HG03469 (cell line): ENCODE measurements around the gene TRIM46.
A peak's percentile ranks its signal among the peaks of the same experiment; 100 is the strongest.

Experiments
- ATAC-seq: cut with Tn5 transposase; IDR thresholded peaks from one replicate; pipeline ENCODE4 v1.9.1; 2021; ENCODE audit warnings: mild to moderate bottlenecking, moderate library complexity, moderate number of reproducible peaks; ENCODE audit not compliant: unreplicated experiment

Gene TRIM46

DNA sequence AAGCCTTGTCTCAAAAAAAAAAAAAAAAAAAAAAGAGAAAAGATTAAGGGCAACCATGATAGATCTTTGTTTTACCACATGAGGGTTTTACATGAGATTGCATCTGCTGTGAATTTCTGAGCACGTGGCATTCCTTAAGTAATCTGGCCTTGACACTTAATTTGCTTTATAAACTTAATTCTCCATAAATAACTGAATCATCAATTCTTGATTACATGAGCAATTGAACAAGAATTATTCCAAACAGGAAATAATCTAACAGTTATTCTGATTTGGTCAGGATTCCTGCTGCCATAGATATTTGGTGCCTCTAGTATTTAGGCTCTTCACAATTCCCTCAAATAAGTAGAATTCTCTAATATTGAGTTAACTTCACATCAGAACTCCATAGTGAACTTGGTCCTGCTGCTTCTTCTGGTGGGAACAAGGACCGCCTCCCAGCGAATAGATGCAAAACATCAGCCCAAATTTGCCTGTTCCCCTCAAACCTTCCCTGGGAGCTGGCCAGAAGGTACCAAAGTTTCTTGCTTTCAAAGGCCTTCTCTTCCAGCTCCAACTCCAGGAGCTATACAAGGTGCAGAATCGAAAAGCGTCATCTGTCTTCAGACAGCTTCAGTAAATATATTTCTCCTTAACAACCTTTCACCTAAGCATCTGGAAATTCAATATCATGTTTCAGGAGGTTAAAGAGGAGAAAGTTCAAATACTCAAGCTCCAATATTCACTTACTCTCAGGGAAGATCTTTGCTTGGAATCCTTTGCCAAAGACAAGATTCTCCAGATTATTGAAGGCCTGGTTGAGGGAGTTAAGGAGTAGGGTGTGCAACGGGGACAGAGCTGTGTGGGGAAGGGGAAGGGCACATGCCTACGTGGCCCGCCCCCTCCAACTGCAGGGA, 1.6 kb upstream of the TRIM46 start:
- ATAC-seq, result no peak

DNA sequence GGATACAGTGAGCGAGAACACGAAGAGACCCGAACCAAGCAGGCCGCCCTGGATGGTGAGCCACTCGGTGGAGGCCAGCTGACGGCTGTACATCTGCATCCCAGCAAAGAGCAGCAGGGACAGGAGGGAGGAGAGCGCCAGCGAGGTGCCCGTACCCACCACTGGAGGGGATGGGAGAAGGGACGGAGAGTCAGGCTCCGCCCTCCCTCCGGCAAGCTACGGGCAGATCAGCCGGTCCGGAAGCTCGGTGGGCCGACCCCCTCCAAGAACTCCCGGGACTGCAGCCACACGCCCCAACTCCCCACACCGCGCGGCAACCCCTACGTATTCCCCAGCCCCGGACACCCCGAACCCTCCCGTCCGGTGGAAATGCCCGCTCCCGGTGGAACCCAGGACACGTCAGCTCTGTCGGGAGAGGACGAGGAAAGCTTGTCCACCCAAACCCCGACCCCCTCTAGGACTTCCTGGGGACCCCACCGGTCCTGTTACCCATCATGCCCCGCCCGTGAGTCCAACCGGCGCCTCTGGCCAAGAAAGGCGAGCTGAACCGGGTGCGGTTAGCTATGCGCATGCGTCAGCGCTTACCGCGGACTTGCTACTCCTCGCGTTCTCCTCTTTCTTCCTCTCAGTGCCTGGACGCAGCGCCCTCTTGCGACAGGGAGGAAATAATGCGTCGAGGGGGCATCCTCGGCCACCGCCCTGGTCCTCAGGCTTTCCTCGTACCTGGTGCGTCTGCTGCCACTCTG, 744 bp upstream of the TRIM46 start, which contains the start of gene KRTCAP2:
TSS of gene KRTCAP2 (minus strand) at position 573 of the 746 bp plus-strand sequence. CDS start at position 493, 80 bp downstream.
- ATAC-seq, result peak; percentile 48

DNA sequence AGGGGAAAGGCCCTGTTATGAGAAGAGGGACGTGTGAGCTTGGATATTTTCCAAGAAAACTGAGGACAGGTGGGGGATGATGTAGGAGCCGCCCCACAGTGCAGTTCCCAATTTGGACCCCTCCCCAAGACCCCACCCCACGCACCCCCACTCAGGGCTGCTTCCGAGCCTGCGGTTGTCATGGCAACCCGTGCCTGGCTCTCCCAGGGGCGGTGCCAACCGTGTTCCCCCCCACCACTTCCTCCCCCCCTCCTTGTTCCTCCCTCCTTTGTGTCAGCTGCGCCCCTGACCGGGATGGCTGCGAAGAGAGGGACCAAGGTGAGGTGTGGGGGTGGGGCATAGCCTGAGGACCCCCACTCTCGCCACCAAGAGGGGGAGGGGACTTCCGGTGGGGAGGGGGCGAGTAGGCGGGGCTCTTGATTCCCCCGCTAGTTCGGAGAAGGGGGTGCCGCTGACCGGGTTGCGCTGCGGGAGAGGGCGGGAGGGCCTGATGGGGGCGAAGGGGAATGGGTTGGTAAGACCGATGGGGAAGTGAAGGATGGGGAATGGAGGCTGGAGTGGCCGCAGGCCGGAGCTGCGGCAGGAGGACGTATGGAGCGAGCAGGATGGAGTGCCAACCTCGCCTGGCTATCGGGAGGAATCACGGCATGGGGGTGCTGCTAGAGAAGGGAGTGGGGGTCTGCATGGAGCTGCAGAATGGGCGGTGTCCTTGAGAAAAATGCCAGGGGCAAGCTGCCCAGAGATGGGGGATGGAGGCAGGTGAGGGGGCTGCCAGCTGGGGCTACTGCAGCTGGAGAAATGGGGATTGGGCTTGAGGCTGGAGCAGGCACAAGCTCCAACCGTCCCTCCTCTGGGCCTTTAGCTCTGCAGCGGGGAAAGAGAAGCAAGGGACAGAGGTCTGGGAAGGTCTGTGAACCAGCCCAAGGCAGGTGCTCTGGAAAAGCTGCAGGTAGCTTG, 953 bp downstream of the TRIM46 start:
- ATAC-seq, result no peak

DNA sequence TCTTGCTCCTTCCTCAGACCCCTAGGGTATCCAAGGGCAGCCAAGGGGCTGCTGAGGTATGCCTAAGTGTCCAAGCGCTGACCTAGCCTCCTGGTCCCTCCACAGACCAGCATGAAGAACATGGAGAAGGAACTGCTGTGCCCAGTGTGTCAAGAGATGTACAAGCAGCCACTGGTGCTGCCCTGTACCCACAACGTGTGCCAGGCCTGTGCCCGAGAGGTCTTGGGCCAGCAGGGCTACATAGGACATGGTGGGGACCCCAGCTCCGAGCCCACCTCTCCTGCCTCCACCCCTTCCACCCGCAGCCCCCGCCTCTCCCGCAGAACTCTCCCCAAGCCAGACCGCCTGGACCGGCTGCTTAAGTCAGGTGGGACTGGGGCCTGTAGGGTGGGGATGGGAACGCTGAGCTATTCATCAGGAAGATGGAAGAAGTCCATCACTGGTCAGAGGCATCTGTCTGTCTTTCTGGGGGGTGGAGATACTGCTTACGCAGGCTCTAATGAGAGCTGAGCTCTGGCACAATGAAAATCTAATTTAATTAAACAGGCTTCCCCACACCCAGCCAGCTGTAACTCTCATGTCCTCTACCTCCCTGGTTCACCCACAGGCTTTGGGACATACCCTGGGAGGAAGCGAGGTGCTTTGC, 1.8 kb downstream of the TRIM46 start:
- ATAC-seq, result no peak

DNA sequence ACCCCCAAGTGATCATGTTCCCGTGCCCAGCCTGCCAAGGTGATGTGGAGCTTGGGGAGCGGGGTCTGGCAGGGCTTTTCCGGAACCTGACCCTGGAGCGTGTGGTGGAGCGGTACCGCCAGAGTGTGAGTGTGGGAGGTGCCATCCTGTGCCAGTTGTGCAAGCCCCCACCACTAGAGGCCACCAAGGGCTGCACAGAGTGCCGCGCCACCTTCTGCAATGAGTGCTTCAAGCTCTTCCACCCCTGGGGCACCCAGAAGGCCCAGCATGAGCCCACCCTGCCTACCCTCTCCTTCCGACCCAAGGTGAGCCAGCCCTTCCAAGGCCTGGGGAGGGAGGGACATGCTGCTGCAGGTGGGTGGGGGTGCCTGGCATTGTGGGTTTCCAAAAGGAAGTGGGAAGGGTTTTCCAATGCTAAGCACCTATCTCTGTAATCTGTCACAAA, 2.3 kb downstream of the TRIM46 start:
- ATAC-seq, result no peak

DNA sequence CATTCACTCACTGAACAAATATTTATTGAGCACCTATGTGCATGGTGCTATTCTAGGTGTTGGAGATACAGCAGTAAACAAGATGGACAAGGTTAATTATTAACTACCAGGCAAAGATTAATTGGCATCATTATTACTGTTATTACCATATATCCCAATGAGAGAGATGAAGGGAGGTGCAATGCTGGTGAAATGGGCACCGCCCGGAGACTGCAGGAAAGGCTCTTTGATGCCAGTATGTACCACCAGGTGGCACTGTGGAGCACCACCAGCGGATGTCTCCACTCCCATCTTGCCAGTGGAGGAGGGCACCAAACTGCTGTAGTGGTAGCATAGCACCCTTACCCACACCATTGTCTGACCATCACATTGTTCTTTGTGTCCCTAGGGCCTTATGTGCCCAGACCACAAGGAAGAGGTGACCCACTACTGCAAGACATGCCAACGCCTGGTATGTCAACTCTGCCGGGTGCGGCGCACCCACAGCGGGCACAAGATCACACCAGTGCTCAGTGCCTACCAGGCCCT, 3.0 kb downstream of the TRIM46 start:
- no peak for ATAC-seq

DNA sequence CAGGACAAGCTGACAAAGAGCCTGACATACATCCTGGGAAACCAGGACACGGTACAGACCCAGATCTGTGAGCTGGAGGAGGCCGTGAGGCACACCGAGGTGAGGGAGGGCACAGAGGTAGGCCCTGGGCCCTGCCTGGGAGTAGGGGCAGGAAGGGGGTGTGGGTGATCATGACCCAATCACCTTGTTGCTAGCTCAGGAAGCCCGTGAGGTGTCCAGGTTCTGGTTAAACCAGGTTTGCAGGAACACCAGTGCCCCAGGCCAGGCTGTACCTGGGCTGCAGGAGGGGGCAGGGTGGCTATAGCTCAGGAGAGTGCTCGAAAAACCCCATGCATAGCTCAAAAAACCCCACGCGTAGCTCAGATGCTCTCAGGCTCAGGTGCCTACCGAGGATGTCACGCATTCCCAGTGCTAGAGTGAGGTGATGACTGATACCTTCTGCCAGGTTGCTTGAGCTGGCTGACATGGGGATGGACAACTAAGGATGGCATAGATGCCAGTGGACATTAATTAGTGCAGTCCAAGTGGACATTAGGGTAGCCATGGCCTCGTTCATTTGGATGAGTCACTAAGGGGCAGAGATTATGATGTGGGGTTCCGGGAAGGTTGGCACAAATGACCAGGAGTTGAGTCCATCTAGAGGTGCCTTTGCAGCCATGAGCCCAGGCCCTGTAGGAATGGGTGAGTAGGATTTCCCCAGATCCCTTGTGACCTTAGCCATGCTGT, 3.7 kb downstream of the TRIM46 start:
- ATAC-seq, result no peak

DNA sequence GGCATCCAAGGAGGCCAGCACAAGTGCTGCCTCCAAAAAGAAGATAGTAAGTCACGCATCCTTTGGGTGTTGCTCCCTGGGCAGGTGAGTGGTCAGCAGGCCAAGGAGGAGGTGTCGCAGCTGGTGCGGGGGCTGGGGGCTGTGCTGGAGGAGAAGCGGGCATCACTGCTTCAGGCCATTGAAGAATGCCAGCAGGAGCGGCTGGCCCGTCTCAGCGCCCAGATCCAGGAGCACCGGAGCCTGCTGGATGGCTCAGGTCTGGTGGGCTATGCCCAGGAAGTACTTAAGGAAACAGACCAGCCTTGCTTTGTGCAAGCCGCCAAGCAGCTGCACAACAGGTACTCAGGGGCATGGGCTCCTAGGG, 4.3 kb downstream of the TRIM46 start:
- ATAC-seq, result no peak

DNA sequence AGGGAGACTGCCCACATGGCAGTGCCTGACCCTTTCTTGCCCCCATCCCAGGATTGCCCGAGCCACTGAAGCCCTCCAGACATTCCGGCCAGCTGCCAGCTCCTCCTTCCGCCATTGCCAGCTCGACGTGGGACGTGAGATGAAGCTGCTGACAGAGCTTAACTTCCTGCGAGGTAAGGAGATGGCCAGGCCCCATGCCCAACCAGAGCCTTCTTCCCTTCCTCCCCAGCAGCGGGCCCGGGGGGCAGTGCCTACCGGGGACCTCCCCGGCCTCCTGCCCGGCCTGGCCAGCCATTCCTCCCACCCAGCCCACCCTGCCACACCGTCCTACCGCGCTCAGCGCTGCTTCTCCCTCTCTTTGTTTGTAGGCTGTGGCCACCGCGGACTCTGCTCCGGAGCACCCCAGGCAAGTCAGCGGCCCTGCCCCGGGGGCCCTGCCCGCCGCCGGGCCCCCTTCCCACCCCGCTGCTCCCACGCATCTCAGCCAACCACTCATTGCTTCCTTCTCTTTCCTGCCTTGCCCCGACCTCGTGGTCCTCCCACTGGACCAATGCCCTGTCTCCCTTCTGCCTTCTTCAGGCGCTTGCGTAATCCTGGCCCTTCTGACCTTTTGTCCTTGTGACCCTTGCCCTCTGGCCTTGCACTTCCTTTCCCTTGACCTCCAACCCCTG, 4.9 kb downstream of the TRIM46 start:
- ATAC-seq, result no peak

DNA sequence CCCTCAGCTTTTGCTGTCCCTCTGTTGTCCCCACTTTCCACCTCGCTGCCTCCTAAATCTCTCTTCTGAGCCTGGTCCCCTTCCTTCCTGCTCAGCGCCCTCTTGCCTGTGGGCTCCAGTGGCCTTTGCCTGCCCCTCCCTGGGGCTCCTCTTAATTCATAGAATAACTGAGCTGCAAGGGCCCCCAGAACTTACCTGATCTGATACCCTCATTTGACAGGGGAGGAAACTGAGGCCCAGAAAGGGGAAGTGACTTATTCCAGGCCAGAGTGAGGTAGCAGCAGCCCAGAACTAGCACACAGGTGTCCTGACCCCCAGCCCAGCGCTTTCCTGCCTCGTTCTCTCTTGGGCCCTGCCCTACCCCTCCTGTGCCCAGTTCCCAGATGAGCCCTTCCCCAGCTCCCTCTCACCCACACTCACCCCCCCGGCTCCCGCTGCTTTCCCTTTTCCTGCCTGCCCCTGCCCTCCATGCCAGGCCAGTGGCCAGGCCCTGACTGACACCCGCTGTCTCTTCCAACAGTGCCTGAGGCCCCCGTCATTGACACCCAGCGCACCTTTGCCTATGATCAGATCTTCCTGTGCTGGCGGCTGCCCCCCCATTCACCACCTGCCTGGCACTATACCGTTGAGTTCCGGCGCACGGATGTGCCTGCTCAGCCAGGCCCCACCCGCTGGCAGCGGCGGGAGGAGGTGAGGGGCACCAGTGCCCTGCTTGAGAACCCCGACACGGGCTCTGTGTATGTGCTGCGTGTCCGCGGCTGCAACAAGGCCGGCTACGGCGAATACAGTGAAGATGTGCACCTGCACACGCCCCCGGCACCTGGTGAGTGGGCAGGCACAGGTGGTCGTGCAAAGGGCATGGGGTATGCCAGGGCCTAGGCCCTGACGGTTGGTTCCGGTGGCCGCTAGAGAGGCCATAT, 5.7 kb downstream of the TRIM46 start:
- ATAC-seq, result no peak

DNA sequence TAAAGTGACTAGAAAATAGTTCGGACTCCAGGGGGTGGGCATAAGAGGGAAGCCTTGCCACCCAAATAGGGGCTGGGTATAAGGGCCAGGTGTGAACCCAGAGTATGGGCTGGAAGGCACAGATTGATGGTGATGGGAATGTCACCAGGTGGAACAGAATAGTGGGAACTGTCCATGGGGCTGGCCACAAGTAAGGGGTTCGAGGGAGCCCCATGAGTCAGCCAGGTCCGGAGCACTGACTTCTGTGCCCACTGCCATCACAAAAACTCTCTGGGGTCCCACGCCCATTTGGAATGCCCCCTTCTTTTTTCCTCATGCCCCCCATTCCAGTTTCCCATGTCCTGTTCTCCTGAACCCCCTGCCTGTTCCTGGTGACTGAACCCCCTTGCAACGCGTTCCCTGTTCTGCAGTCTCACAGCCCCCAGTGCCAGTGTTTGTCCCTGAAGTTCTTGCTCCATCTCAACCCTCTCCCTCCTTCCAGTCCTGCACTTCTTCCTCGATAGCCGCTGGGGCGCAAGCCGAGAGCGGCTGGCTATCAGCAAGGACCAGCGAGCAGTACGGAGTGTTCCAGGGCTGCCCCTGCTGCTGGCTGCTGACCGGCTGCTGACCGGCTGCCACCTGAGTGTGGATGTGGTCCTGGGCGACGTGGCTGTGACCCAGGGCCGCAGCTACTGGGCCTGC, 7.9 kb downstream of the TRIM46 start:
- no peak for ATAC-seq

DNA sequence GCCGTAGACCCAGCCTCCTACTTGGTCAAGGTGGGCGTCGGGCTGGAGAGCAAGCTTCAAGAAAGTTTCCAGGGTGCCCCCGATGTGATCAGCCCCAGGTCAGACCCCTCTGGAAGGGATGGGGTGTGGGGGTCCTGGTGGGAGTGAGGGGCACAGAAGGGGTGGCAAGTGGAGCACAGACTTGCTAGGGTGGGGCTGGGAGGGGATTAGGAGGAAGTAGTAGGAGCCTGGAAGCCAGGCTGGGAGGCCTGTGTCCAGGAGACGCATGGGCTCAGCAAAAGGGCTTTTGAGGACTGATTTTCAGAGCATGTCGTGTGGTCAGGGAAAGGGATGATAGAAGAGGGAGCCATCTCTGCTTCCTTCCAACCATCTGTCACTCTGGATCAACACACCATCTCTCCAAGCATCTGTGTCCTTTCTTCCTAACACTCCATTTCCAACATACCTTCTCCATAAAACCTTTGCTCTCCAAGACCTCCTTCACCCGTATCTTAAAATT, 8.5 kb downstream of the TRIM46 start:
- no peak for ATAC-seq

DNA sequence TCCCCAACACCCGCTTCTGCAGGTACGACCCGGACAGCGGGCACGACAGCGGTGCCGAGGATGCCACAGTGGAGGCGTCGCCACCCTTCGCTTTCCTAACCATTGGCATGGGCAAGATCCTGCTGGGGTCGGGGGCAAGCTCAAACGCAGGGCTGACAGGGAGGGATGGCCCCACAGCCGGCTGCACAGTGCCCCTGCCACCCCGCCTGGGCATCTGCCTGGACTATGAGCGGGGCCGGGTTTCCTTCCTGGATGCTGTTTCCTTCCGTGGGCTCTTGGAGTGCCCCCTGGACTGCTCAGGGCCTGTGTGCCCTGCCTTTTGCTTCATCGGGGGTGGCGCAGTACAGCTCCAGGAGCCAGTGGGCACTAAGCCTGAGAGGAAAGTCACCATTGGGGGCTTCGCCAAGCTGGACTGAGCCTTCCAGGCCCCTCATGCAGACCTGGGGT, 10.1 kb downstream of the TRIM46 start:
- ATAC-seq, result no peak

DNA sequence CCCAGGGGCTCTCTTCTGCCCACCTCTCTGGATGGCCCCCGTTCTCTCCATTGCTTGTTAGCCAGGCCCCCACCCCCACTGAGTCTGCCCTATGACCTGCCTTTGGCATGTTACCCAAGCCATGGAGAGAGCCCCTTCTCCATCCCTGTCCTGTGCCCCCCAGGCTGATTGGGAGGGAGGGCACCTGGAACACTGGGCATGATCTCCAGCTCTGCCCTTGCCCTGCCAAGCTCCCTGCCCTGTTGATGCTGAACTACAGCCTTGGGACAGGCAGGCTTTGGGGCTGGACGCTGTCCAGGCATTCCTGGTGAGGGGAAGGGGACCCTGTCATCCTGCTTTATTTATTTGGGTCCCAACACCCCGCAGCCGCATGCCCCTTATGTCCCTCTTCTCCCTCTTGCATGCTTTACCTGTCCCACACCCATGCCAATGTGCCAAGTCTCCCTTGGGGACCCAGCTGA, 10.7 kb downstream of the TRIM46 start:
- no peak for ATAC-seq

DNA sequence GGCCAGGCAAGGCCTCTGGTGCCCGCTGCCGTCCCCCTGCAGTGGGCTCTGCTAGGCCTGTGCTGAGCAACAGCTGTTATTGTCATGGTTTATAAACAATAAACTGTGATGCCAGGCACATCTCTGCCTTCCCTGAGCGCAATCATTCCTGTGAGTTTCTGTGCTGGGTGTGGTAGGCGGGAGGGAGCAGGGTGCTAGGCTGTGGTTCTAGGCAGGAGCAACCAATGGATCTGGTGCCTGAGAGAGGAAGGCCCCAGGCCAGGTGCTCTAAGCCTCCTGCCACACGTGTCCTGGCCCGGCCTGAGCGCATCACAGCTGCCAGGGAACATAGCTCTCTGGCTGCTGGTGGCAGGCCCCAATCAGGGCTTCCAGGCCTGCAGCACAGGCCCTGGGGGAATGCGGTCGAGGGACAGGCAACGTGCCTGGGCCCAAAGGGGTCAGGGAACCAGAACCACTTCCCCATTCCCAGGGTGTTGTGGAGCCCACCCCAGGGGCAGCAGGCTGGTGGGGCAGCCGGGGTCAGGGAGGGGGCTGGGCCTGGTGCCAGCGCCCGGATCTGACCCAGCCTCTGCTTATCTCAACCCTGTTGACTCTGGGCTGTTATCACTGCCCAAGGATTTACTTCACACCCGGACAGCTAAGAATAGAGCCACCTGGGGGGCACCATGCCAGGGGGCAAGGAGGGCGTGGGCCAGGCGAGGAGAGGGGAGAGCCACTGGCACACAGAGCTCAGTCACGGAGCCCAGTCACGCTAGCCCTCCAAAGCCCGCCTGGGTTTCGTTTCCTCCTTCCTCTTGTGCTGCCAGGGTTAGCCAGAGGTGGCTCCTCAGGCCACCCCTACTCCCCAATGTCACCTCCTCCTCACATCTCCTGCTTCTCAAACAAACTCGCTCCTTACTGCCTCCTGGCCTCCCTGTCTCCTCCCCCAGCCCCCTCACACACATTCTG, 11.5 kb downstream of the TRIM46 start:
- ATAC-seq, result no peak

DNA sequence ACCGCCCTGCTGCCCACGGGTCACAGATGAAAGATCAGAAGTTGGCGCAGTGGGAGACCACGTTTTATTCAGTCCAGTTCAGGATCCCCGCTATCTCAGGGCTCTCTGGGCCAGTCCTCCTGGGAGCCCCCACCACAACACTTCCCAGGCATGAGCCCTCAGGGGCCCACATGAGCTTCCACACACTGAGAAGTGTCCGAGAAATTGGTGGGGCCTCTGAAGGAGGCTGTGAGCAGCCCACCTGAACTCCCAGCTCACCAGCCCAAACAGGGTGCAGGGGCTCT, 12.1 kb downstream of the TRIM46 start:
- no peak for ATAC-seq
